Skeletal muscle cell (primary cell): ENCODE data around the gene SSTR3.

Experiments used
- DNase-seq: peaks from one replicate; pipeline ENCODE4 v3.0.0-alpha.2; 2010; ENCODE audit warnings: low read depth
- H3K4me3 ChIP-seq: 2 replicates; pipeline ENCODE4 v1.5.1; 2011; ENCODE audit warnings: low read depth, mild to moderate bottlenecking, control low read depth, low read length, moderate library complexity

SSTR3 gene

GRCh38 chr22:37160027-37160426 is 52.2 kb downstream of the SSTR3 start:
- DNase-seq, result no peak
- no peak overlapping the region for H3K4me3 ChIP-seq

GRCh38 chr22:37158963-37159290 is 53.4 kb downstream of the SSTR3 start:
- no peak overlapping the region for H3K4me3 ChIP-seq

DNA sequence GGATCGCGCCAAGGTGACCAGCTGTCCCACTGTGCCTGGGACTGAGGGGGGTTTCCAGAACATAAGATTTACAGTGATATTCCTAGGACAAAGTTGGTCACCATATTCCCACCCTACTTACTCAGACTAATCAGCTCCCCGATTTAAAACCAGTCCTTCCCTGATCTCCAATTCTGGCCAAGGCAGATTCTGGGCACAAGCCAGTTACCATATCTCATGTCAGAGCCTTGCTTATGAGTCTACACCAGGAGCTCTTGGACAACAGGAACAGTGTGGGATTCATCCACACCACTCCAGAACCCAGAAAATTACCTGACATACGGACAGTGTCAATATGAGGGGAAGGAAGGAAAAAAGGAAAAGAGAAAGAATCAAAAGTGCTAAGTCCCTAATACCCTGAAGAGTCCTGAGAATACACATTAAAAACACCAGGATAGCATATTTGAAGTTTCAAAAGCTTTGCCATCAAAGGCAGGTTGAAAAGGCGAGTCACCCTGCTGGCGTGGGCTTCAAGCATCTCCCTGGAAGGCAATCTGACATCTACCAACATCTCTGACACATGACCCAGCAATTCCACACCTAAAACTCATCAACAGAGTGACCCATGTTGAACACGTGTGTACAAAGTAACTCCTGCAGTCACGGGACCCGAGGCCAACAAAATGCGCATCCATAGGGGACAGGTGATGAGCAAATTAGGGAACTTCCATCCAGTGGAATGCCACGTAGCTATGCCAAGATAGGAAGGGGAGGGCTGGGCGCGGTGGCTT is 54.6 kb downstream of the SSTR3 start:
- H3K4me3 ChIP-seq, result no peak overlapping the region
- DNase-seq, result no peak

More at GRCh38 chr22:37158963-37159290, 53.4 kb downstream of the SSTR3 start:
- no peak for DNase-seq

DNA sequence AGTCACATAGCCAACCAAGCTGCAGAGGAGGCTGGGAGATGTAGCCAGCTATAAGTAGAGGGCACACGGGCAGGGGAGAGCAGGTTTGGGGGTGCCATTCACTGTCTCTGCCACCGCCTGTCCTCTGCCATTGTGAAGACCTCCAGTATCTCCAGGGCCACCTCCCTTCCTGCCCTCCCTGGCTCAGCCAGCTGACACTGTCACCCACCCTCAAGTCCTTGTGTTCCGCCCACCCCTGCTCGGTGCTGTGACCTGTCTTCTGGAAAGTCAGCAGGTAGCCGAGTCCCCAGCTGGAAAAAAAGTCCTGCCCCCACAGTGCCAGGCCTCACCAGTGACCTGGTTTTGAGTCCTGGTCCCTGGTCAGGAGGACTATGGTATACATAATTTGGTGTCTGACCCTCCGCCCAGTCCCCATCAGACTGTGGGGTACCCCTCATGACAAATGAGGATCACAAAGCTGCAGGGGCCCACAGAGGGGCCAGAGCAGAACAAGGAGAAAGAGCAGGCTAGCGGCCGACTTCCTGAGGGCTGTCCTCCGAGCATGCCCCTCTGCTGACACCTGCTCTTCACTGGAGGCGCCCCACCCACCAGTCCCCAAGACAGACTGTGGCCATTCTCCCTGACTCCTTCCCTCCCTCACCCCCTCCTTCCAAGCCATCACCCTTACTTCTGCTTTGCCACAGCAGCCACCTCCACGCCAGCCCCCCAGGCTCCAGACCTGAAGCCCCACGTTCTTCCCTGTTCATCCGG is 55.4 kb downstream of the SSTR3 start:
- DNase-seq, result no peak
- H3K4me3 ChIP-seq, result no peak overlapping the region

DNA sequence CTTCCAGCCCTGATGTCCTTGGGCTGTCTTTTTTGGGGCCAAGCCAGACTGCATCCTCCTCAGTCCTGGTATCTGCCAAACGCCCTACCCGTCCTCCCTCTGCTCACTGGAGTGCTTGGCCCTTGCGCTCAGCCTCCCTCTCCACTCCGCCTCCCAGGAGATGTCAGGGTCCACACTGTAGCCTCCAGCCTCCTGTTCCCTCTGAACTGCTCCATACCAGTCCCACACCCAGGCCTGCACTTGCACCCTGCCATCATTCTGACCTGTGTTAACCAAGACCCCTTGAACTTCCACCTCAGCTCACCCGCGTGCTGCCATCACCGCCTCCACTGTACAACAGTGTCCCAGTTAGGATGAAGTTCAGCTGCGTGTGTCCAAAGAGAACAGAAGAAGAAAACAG is 56.3 kb downstream of the SSTR3 start:
- no peak for DNase-seq
- H3K4me3 ChIP-seq, result no peak overlapping the region

GRCh38 chr22:37154925-37155712 is 57.2 kb downstream of the SSTR3 start:
- DNase-seq, result no peak
- H3K4me3 ChIP-seq, result no peak overlapping the region
